Measurements from ENCODE around the gene LMBR1L.

LMBR1L gene

DNA sequence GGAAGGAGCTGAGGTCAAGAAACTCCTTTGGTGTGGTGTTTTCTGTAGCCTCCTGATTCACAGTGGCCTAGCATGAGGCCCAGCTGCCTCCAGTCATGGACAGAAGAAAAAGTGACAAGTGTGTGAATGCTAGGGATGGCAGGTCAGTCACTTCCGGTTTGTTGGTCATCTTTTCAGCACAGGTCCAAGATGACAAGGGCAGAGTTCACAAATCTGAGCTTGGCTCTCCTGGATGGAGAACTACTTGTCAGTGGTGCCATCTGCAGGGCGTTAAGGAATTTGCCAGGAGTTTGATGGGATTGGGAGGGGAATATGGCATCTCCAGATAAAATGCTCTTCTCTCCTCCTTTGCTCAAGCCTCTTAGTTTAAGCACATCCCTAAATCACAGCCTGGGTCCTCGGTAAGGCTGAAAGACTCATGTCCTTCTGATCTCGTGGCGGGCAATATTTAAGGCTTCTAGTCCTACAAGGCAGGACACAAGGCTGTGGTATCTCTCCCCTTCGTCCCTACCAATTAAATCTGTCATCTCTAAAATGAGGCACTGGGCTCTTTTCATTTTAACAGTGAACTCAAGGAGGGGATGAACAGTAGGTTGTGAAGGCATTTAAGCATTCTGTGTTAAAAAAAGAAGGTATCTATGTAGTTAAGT is 10.5 kb upstream of the LMBR1L start:
- no peak for DNase-seq (ENCODE audit: low read depth in 3 of 3)

DNA sequence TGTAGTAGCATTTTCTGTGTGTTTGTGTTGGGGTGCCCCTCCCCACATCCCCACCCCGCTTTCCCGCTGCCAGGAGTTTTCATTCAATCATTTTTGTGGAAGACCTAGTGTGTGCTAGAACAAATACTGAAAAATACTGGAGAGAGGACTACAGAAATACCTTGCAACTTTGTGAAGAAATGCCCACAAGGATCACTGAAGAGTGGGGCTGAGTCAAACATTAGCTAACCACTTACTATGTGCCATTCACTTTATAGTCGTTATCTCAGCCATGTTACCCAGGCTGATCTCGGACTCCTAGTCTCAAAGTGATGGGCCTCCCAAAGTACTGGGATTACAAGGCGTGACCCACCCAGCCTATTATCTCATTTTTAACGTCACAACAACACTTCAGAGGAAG is 559 bp upstream of the LMBR1L start:
- DNase-seq (ENCODE audit: low read depth in 3 of 3) = no peak

DNA sequence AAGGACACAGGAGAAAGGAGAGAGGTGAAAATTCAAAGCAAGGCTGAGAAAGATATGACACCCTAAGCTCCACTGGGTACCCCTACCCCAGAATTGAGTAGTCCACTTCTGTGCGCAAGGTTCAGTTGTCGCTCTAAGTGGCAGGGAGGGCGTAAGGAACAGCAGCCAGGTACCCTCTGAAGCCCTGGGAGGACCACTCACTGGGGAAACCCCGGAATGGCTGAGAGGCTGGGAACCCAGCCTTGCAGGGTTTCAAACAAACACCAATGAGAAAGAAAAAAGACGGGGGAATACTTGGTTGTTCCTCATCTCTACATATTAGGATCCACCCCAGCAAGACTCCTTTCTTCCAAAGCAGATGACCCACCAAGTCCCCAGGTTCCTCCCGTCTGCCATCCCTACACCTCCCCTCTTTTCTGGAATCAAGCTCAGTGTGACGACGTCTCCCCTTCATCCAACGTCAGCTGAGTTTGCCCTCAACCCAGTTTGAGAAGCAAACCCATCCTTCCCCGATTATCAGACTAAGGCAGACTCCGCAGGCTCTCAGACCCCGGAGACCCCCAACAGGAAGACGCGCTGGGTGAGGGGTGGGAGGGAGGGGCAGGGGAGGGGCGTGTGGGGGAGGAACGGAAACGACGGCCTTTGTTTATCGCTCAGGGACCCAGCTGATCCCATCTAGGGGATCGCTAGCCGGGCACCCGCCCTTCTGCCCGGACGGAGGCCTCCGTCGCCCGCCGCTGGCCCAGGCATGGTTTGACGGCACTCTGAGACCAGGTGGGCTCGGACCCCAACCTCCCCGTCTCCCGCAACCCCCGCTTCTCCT is 795 bp downstream of the LMBR1L start:
- DNase-seq (ENCODE audit: low read depth in 3 of 3) = no peak

DNA sequence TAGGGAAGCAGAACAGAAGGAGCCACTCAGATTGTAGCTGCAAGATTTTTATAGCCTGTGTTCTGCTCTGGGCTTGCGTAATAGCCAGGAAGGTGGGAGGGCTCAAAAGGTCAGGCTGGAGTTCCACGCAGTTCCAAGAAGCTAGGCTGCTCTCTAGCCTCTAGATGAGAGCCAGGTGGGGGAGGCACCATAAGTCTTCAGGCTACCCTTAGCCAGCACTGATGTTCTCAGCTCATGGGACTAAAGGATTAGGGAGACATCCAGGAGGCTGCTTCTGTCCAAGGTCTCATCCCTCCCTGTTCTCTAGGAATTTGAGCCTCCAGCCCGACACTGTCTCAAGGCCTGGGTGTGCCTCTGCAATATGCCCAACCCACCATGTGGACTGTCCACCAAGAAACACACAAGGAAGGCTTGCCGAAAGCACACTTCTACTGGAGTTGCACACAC is 1.7 kb downstream of the LMBR1L start:
- no peak for DNase-seq (ENCODE audit: low read depth in 3 of 3)

DNA sequence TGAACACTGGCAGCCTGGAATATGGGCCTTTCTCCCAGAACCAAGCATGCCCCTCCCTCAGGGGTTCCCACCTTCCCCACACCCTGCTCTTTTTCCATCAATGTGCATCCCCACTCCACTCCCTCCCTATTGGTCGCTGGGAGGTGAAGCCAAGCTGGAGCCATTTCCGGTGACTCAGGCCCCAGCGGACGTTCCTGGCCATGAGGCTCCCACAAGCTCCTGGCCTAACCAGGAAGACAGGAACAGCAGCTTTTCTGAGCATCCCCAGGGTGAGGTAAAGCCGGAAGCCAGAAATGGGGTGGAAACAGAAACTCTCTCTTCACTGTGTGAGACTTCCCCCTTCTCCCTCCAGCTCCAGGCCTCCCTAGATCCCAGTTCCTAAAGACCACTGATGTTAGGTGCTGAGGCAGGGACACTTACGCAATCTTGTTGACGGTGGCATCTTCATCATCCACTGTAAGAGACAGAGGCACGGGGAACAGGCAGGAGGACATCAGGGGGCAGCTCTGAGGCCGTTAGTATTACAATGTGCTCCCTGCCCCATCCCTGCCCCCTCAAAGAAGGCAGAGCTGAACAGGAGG is 5.1 kb downstream of the LMBR1L start:
- DNase-seq (ENCODE audit: low read depth in 3 of 3) = no peak

DNA sequence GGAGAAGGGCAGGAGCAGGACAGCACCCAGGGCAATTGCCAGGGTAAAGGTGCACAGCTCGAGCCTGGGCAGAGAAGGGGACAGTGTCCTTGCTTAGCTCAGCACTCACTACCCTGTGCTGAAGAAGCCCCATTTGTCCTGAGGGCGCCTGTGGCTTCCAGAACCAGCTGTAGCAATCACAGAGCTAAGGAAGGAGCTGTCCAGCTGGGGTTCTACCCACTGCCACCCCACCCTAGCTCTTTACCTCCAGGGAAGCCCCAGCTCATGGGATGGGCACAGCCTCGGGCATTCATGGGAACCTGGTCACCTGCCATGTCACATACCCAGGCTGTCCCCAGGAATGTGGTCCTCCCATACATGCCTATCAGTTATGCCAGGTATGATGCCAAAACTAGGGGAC is 5.8 kb downstream of the LMBR1L start:
- DNase-seq (ENCODE audit: low read depth in 3 of 3) = no peak

DNA sequence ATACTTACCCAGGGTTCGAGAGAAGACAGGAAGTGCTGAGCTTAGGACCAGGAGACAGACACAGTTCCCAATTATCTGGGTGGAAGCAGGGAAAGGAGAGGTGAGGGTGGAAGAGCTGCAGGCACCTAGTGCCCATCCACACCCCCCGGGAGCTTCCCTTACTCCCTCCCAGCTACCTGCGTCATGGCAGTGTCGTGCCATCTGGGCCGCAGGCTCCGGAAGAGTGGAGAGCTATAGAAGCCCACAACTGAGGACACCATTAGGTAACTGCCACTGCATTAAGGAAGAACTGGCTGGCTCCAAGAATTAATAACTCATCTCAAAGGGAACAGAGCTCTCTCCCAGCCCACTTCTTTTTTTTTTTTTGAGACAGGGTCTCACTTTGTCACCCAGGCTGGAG is 10.3 kb downstream of the LMBR1L start:
- DNase-seq (ENCODE audit: low read depth in 3 of 3) = no peak

DNA sequence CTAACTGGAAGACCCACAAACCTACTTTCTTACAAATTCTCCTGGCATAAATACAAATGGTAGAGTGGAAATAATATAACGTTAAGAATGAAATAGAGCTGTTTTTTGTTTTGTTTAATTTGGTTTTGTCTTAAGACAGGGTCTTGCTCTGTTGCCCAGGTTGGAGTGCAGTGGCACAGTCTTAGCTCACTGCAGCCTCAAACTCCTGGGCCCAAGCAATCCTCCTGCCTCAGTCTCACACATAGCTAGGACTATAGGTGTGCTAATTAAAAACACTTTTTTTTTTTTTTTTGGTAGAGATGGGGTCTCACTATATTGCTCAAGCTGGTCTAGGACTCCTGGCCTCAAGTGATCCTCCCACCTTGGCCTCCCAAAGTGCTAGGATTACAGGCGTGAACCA is 11.9 kb downstream of the LMBR1L start:
- no peak for DNase-seq (ENCODE audit: low read depth in 3 of 3)

DNA sequence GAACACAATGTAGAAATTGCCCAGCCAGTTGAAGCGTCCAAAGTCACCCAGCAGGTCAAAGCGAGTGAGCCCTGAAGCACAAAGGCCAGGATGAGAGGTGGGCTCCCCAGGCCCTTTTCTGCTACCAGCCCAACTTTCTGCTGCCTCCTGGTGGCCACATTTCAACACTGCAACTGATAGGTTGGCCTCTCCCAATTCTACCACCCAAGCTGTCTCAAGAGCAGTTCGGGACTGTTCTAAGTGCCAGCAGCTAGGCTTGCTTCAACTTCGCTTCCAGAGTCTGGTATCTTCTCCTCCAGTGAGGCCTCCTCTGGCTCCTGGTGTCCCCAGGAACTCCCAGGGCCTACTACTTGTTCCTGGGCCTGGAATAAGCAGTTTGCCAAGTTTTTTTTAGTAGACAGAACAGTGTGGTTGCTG is 12.6 kb downstream of the LMBR1L start:
- peak; percentile 35 to 60 (median 54) for DNase-seq (ENCODE audit: low read depth in 3 of 3)

DNA sequence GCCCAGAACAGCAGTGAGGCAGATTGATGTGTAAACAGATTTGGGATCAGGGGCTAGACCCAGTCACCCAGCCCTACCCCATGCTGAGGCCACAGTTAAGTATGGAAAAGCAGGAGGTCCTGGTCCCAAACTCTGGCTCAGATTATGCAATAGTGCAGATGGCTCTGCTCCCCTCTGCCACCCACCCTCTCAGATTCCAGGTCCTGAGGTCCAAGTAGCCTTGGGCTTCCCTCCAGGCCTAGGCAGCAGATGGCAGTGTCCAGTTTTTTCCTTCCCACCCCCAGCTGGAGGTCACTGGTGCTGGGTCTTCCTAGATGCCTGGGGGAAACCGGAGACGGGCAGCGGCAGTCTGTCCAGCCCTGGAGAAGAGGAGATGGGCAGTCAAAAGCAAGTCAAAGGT is 13.3 kb downstream of the LMBR1L start:
- no peak for DNase-seq (ENCODE audit: low read depth in 3 of 3)

DNA sequence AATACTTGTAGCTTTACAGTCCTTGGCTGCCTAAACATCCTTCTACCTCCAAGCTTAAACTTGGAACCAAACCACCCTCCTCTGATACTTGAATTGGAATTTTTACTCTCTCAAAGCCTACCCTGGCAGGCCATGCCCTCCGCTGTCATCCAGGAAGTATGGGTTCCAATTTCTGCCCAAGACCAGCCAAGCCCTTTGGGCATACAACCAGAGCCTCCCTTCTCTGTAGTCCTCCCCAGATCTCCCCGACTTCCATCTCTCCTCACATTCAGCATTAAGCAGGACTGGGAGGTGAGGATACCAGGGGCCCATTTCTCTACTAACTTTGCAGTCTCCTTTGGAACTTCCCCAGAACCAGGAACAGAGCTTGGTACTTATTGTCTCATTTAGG is 15.7 kb downstream of the LMBR1L start:
- DNase-seq (ENCODE audit: low read depth in 3 of 3) = no peak

DNA sequence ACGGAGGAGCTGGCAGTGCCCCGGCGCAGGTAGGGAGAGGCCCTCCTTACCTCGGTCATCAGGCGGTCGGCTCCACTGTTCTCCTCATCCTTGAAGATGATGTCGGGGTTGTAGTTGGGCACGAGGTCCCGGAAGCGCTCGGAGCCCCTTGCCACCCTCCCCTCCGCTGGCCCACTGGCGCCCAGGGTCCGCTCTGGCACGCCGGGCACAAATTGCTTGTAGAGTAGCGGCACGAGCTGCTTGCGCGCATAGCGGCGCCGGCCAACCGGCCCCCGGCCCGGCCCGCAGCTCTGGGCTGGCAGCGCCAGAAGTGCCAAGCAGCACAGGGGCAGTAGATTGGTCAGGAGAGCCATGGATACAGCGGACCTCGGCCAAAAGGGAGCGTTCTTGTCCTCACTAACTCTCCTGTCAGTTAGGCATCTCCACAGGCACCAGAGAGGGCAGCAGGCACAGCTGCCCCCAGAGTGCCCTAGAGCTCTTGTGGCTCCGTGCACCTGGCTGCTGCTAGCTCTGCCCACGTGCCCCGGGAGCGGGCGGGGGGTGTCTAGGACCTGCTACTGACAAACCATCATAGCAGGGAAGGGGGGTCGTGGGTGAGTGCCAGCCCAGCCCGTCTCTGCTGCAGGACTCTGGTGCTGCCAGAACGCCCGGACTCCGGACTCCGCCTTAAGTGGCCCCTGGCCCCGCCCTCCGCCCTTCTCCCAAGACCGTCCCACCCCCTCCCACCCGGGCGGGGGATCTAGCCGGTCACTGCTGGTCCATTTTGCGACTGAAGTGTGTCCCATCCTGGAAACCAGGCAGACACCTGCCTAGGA is 16.3 kb downstream of the LMBR1L start, which contains the start of gene DHH:
DHH (minus strand) TSS at position 642 of the 815 bp plus-strand sequence; CDS start at position 353, 289 bp downstream.
- DNase-seq (ENCODE audit: low read depth in 3 of 3) = no peak

DNA sequence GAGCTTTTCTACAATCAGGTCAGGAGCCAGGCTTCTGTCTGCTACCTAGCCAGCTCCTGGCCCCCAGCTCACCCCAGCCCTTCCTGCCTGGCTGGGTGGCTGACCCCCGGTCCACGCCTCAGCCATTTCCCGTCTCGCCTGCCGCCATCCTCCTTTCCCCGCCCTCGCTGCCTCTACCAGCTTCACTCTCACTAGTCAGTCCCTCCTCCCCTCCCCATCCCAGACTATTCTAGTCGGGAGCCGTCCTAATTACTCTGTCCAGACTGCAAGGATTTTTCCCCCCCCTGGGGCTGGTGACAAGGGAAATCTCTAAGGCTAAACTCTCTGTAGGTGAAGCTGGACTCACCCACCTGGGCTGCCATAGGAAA is 16.9 kb downstream of the LMBR1L start:
- no peak for DNase-seq (ENCODE audit: low read depth in 3 of 3)

DNA sequence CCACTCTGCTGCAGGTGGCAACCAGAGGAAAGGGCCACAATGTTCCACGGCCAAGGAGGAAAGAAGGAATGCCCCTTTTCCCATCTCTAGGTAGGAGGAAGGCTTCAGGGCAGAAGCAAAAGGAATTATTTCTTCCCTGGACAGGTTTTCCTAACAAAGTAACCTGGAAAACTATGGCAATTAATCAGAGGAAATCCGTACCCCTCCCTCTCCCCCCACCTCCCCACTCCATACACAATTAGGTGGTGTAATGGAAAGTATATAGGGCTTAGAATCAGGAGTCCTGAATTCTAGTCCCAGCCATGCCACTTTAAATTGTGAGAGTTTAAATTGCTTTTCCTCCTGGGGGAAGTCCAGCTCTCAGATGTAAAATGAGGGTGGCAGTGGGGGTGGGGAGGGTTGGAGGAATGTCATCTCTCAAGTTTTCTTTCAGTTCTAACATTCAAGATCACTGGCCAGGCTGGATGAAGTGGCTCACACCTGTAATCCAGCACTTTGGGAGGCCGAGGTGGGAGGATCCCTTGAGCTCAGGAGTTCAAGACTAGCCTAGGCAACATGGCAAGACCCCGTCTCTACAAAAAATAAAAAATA is 17.7 kb downstream of the LMBR1L start:
- no peak for DNase-seq (ENCODE audit: low read depth in 3 of 3)

DNA sequence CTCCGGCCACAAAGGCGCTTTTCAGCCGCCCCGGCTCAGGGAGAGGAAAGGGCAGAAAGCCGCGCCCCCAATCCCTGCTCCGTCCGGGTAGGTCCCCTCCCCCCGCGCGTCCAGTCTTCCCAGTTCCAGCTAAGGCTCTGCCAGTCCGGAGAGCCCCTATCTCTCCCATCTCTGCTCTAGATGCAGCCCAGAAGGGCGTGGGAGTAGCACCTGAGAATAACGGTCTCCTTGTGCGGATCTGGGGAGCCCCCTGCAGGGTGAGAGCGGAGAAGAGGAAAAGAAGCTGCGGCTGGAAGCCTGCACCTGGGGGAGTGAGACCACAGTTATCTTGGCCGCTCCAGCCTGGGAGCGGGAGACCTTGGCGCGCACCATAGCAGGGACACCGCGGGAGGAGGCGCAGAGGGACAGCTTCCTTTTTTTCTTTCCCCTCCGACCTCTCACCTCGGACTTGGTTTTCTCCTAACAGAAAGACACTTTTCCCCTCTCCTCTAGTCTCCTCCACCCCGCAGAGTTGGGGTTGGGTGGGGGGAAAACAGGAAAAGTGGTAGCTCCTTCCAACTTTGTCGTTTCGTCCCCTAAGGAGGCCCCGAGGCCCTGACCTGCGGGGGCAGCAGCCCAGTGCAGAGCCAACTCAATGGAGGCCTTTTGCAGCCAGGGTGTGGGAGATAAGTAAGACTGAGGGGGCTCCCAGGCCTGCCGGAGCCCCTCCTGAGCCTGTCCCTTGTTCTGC is 18.4 kb downstream of the LMBR1L start:
- peak in 2 of 3 experiments; percentile 41 to 65 for DNase-seq (ENCODE audit: low read depth in 3 of 3)

DNA sequence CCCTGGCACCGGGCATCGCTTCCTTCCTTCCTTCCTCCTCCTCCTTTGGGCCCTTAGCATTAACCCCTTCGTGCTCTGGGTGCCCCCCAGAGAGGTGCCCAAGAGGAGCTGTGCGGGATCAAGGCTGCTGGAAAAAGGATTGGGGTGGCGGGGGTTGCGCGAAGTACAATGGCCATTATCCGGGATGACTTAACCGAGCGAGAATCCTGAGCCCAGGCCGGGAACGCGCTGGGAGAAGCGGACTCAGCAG is 18.9 kb downstream of the LMBR1L start:
- no peak for DNase-seq (ENCODE audit: low read depth in 3 of 3)

DNA sequence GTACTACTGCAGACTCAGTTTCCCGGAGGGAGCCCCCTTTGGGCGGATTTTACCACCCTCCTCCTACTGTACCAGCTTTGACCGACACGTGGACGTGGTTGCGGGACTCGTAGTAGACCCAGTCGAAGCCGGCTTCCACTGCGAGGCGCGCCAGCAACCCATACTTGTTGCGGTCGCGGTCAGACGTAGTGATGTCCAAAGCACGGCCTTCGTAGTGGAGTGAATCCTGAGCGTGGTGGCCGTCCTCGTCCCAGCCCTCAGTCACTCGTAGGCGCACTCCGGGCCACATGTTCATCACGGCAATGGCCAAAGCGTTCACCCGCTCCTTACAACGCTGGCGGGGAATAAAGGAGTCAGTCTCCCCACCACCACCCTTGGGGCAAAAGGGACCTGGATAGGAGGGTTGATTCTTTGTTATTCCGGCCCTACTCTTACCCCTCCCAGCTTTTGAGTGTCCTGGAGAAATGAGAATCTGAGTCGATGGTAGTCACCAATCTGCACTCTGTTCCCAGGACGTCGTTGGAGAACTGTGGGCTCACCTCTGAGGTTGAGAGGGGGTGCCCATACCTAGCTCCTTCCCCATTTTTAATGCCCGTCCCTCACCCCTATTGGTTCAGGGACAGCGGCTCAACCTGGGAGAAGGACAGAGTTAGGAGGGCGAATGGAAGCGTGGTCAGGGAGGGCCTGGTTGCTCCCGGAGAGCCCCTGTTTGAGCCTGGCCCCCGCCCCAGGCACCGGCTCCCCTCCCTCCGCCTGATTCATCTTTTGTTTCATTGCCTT is 19.4 kb downstream of the LMBR1L start:
- DNase-seq (ENCODE audit: low read depth in 3 of 3) = no peak

DNA sequence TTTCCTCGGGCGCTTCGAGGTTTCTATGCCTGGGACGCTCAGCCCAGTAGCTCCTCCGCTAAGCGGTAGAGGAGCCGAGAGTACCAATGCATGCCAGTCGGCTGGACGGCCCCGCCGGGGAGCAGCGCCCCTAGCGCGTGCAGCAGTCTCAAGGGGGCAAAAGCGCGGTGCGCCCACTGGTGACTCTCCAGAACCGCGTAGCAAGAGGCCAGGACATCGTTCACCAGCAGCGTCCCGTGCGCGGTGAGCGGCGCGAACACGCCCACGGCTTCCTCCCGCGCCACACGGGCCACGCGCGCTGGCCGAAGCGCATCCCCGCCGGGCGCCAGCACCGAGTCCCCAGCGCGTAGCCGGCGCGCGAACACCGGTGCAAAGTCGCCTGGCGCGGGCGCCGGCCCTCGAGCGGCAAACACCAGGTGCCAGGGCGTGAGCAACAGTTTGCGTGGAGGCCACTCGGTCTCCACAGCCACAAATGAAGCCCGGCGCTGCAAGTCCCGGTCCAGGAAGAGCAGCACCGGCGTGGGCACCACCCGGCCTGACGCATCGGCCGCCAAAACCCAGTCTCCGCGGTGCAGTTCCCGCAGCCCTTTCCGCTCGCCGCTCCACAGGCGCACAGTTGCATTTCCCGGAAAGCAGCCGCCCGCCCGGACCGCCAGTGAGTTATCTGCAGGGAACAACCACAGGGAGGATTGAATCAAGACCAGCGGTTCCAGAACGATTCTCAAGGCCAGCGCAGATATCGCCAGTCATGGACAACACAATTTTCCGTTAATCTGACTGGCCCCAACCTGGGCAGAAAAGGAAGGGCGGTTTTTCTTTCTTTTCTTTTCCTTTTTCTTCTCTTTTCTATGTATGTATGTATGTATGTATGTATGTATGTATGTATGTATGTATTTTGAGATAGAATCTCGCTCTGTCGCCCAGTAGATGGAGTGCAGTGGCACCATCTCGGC is 20.6 kb downstream of the LMBR1L start:
- DNase-seq (ENCODE audit: low read depth in 3 of 3) = peak in 1 of 3 experiments; percentile 29

DNA sequence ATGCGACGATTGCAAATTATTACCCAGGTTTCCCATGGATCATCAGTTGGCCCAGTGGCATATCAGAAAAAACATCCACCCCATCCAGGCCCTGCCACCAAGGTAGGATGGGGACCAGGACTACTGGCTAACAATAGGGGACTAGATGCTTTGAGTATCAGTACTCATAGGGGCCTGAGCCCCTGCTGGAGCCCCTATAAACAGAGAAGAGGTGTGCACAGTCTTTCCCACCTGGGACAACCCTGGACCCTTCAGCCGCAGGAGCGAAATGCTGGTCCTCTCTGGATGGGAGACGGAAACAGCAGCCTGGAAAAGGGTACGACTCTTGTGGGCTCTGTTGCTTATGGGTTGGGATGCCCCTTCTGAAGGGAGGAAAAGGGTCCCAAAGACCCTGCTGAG is 21.7 kb downstream of the LMBR1L start:
- no peak for DNase-seq (ENCODE audit: low read depth in 3 of 3)

Data from stimulated activated CD4-positive, alpha-beta T cell treated with anti-CD3 and anti-CD28 coated beads, TNF-alpha, amount 100 ng/mL, for 24 hours (primary cell).